Common myeloid progenitor, CD34-positive (primary cell): Measurements from ENCODE around the gene UST.

ENCODE experiments used
- CTCF ChIA-PET: fragments of 350-600 bp; sonication (Branson Sonifier 250); formaldehyde crosslinking; loops from one replicate; lab custom pipeline; 2021; ENCODE audit warnings: antibody characterized with exemption; lab: Charles Lee
- POLR2A ChIA-PET: fragments of 350-600 bp; sonication (Branson Sonifier 250); formaldehyde crosslinking; loops from one replicate; lab custom pipeline; 2021; ENCODE audit warnings: antibody characterized with exemption; lab: Charles Lee
- DNase-seq, 3 donors: peaks; one replicate each; pipeline versions ENCODE4 v3.0.0 to v3.0.0-alpha.2; 2013
- H3K27ac ChIP-seq, 2 experiments: 1 replicate in 1 of 2; 2 replicates in 1 of 2; pipeline ENCODE4 v1.7.0; 2013; ENCODE audit warnings: inconsistent platforms in 2 of 2, low read length in 2 of 2, mild to moderate bottlenecking in 2 of 2, low read depth in 1 of 2, moderate library complexity in 1 of 2; ENCODE audit not compliant: severe bottlenecking in 2 of 2, insufficient read depth in 1 of 2, poor library complexity in 1 of 2
- H3K27me3 ChIP-seq, 5 experiments: replicated peaks in 2 of 5; 1 replicate in 3 of 5; 2 replicates in 2 of 5; pipeline versions ENCODE4 v1.6.1 to v1.7.0; 2013; ENCODE audit warnings: low read length in 4 of 5, mild to moderate bottlenecking in 2 of 5, moderate library complexity in 2 of 5, inconsistent platforms in 1 of 5; ENCODE audit not compliant: insufficient read depth in 5 of 5, control insufficient read depth in 4 of 5
- H3K36me3 ChIP-seq, 4 experiments: 1 replicate in 2 of 4; 2 replicates in 2 of 4; pipeline versions ENCODE4 v1.6.1 to v1.7.0; 2013; ENCODE audit warnings: low read length in 3 of 4, control low read depth in 1 of 4, mild to moderate bottlenecking in 1 of 4; ENCODE audit not compliant: control insufficient read depth in 4 of 4, insufficient read depth in 4 of 4
- H3K4me1 ChIP-seq, 4 experiments: 1 replicate in 3 of 4; 2 replicates in 1 of 4; pipeline versions ENCODE4 v1.6.1 to v1.7.1; 2013; ENCODE audit warnings: low read length in 3 of 4, mild to moderate bottlenecking in 3 of 4, control low read depth in 1 of 4, inconsistent platforms in 1 of 4, moderate library complexity in 1 of 4; ENCODE audit not compliant: control insufficient read depth in 4 of 4, insufficient read depth in 4 of 4; ENCODE audit errors: control extremely low read depth in 1 of 4
- H3K4me3 ChIP-seq, 7 experiments: 1 replicate in 4 of 7; 2 replicates in 3 of 7; pipeline versions ENCODE4 v1.5.1 to v1.7.0; 2013; ENCODE audit warnings: mild to moderate bottlenecking in 7 of 7, low read length in 6 of 7, moderate library complexity in 6 of 7, inconsistent platforms in 2 of 7, low read depth in 2 of 7, control low read depth in 1 of 7; ENCODE audit not compliant: insufficient read depth in 4 of 7, control insufficient read depth in 1 of 7; ENCODE audit errors: extremely low read depth in 1 of 7
- H3K9me3 ChIP-seq, 5 experiments: 1 replicate in 4 of 5; 2 replicates in 1 of 5; pipeline versions ENCODE4 v1.6.1 to v1.7.1; 2013; ENCODE audit warnings: low read length in 4 of 5, mild to moderate bottlenecking in 2 of 5, inconsistent platforms in 1 of 5, low read depth in 1 of 5, moderate library complexity in 1 of 5; ENCODE audit not compliant: control insufficient read depth in 4 of 5, insufficient read depth in 2 of 5; ENCODE audit errors: control extremely low read depth in 1 of 5
- WGBS: methylation state at CpG from one replicate; pipeline ENCODE4 v1.1.5; 2013; ENCODE audit not compliant: insufficient coverage; 5-methylcytosine and 5-hydroxymethylcytosine counted together

Gene UST

GRCh38 chr6:148745926-148746325 lies 904 bp upstream of the UST start:
- POLR2A ChIA-PET = no interaction called here
- H3K27me3 ChIP-seq = peaks cover 0 to 5% (median 0%) of the 10 kb centered on the region in 5 experiments

GRCh38 chr6:148747145-148747470 lies 278 bp downstream of the UST start:
- H3K27me3 ChIP-seq = peaks cover 0 to 5% (median 0%) of the 10 kb centered on the region in 5 experiments
- no peak overlapping the region for H3K27ac ChIP-seq
- POLR2A ChIA-PET = no interaction called here
- no peak for DNase-seq
- CTCF ChIA-PET = interaction anchor here (0.8 to 2.6 kb wide), 2 partner anchors 97 to 201 kb away, joined by 3 to 10 read pairs; no protein-coding TSS in a partner anchor
- H3K4me1 ChIP-seq = peaks cover 3 to 30% (median 23%) of the 10 kb centered on the region in 4 experiments
- no peaks in the 10 kb centered on the region for H3K9me3 ChIP-seq
- H3K4me3 ChIP-seq = peak overlapping the region; percentile 53 to 92 (median 80)
- WGBS = 0% methylated on average over 19 of the region's 45 CpGs
- H3K36me3 ChIP-seq = no peaks in the 10 kb centered on the region

More at GRCh38 chr6:148745926-148746325, 904 bp upstream of the UST start:
- Histone ChIP-seq H3K9me3 (no peaks in the 10 kb centered on the region), H3K27ac (no peak overlapping the region), H3K4me1 (peaks cover 3 to 30% (median 23%) of the 10 kb centered on the region in 4 experiments), H3K36me3 (no peaks in the 10 kb centered on the region), H3K4me3 (peak overlapping the region; percentile 42 to 92 (median 80))
- DNase-seq = peak in 2 of 3 donors; percentile 40 to 55
- WGBS = 0% methylated on average over 4 of the region's 6 CpGs
- CTCF ChIA-PET = interaction anchor here (0.7 to 1.5 kb wide), 5 partner anchors 9 to 206 kb away, joined by 3 to 7 read pairs (median 4); no protein-coding TSS in a partner anchor

GRCh38 chr6:148747471-148748165 lies 788 bp downstream of the UST start:
- H3K36me3 ChIP-seq = no peaks in the 10 kb centered on the region
- peak; percentile 40 to 76 (median 66) for DNase-seq
- H3K27ac ChIP-seq = no peak overlapping the region
- WGBS = 0% methylated on average over 47 of the region's 66 CpGs
- ChIA-PET POLR2A (interaction anchor here (0.6 kb wide), 1 partner anchor 78 kb away, joined by 3 read pairs; no protein-coding TSS in a partner anchor), CTCF (interaction anchor here (0.8 to 2.7 kb wide), 4 partner anchors 11 to 225 kb away, joined by 3 to 11 read pairs (median 7); no protein-coding TSS in a partner anchor)
- H3K4me3 ChIP-seq = peak overlapping the region; percentile 53 to 92 (median 80)
- no peaks in the 10 kb centered on the region for H3K9me3 ChIP-seq
- H3K27me3 ChIP-seq = peaks cover 0 to 5% (median 0%) of the 10 kb centered on the region in 5 experiments
- peaks cover 3 to 30% (median 23%) of the 10 kb centered on the region in 4 experiments for H3K4me1 ChIP-seq

GRCh38 chr6:148749674-148750073 lies 2.8 kb downstream of the UST start:
- CTCF ChIA-PET = interaction anchor here (1.2 to 2.7 kb wide), 3 partner anchors 9 to 198 kb away, joined by 4 to 11 read pairs (median 10); no protein-coding TSS in a partner anchor

GRCh38 chr6:148750838-148751792 lies 4.3 kb downstream of the UST start:
- H3K4me3 ChIP-seq = no peak overlapping the region
- H3K27ac ChIP-seq = no peak overlapping the region
- DNase-seq = no peak
- H3K27me3 ChIP-seq = peaks cover 0 to 5% (median 0%) of the 10 kb centered on the region in 5 experiments
- CTCF ChIA-PET = interaction anchor here (0.8 to 1.1 kb wide), 2 partner anchors 11 to 187 kb away, joined by 3 to 4 read pairs; no protein-coding TSS in a partner anchor
- 99% methylated on average over 10 of the region's 13 CpGs for WGBS
- peaks cover 1 to 24% (median 18%) of the 10 kb centered on the region in 4 experiments for H3K4me1 ChIP-seq
- no peaks in the 10 kb centered on the region for H3K36me3 ChIP-seq
- POLR2A ChIA-PET = no interaction called here
- no peaks in the 10 kb centered on the region for H3K9me3 ChIP-seq

More at GRCh38 chr6:148749674-148750073, 2.8 kb downstream of the UST start:
- no peak for DNase-seq
- WGBS = no CpG with 5 or more reads among the region's 1 CpG
- H3K4me1 ChIP-seq = peaks cover 3 to 30% (median 23%) of the 10 kb centered on the region in 4 experiments
- no peaks in the 10 kb centered on the region for H3K9me3 ChIP-seq
- peaks cover 0 to 5% (median 0%) of the 10 kb centered on the region in 5 experiments for H3K27me3 ChIP-seq
- H3K36me3 ChIP-seq = no peaks in the 10 kb centered on the region
- POLR2A ChIA-PET = no interaction called here
- H3K4me3 ChIP-seq = no peak overlapping the region
- H3K27ac ChIP-seq = no peak overlapping the region

GRCh38 chr6:148751793-148752170 lies 5.0 kb downstream of the UST start:
- no peak for DNase-seq
- H3K4me1 ChIP-seq = peaks cover 0 to 19% (median 14%) of the 10 kb centered on the region in 4 experiments
- ChIA-PET CTCF (interaction anchor here (0.8 to 1.1 kb wide), 2 partner anchors 12 to 187 kb away, joined by 3 to 4 read pairs; no protein-coding TSS in a partner anchor), POLR2A (no interaction called here)
- H3K27ac ChIP-seq = no peak overlapping the region
- H3K36me3 ChIP-seq = no peaks in the 10 kb centered on the region
- 100% methylated on average over 1 of the region's 2 CpGs for WGBS
- no peak overlapping the region for H3K4me3 ChIP-seq
- peaks cover 0 to 5% (median 0%) of the 10 kb centered on the region in 5 experiments for H3K27me3 ChIP-seq
- H3K9me3 ChIP-seq = no peaks in the 10 kb centered on the region
